T follicular helper cell (primary cell): ENCODE measurements around the gene COLEC11.
"Not testable (repeated sequence)": the region's sequence is repeated elsewhere in the genome, so short reads cannot be mapped to it uniquely, and the experiment has no call there.

Source experiments
- DNase-seq: peaks from one replicate; pipeline ENCODE4 v3.0.0-alpha.2; 2020; ENCODE audit warnings: low read depth

The COLEC11 gene

GRCh38 chr2:3606028-3606369 lies 11.1 kb downstream of the COLEC11 start:
- DNase-seq = no peak

- DNase-seq = no peak
These were observed 11.7 kb downstream of the COLEC11 start for GRCh38 chr2:3606370-3607201.

GRCh38 chr2:3608373-3609278 lies 13.7 kb downstream of the COLEC11 start:
- no peak for DNase-seq

GRCh38 chr2:3609279-3609673 lies 14.4 kb downstream of the COLEC11 start:
- DNase-seq = not testable (repeated sequence)

GRCh38 chr2:3610415-3610814 lies 15.5 kb downstream of the COLEC11 start:
- no peak for DNase-seq

GRCh38 chr2:3610881-3611505 lies 16.1 kb downstream of the COLEC11 start:
- DNase-seq = no peak

- DNase-seq = no peak
These were observed 16.7 kb downstream of the COLEC11 start for GRCh38 chr2:3611589-3611988.

- no peak for DNase-seq
These were observed 18.0 kb downstream of the COLEC11 start for GRCh38 chr2:3612639-3613523.

GRCh38 chr2:3613524-3613905 lies 18.6 kb downstream of the COLEC11 start:
- no peak for DNase-seq

GRCh38 chr2:3614743-3615142 lies 19.8 kb downstream of the COLEC11 start:
- DNase-seq = not testable (repeated sequence)

- not testable (repeated sequence) for DNase-seq
These were observed 20.8 kb downstream of the COLEC11 start for GRCh38 chr2:3615541-3616200.

- DNase-seq = not testable (repeated sequence)
These were observed 21.7 kb downstream of the COLEC11 start for GRCh38 chr2:3616435-3617197.

- DNase-seq = no peak
These were observed 22.4 kb downstream of the COLEC11 start for GRCh38 chr2:3617198-3617890.

GRCh38 chr2:3618367-3618766 lies 23.5 kb downstream of the COLEC11 start:
- DNase-seq = no peak

GRCh38 chr2:3619033-3619432 lies 24.1 kb downstream of the COLEC11 start:
- DNase-seq = no peak

- not testable (repeated sequence) for DNase-seq
These were observed 24.7 kb downstream of the COLEC11 start for GRCh38 chr2:3619661-3620060.

GRCh38 chr2:3620834-3621233 lies 25.9 kb downstream of the COLEC11 start:
- DNase-seq = no peak

- no peak for DNase-seq
These were observed 28.1 kb downstream of the COLEC11 start for GRCh38 chr2:3622967-3623366.

GRCh38 chr2:3624059-3624794 lies 29.3 kb downstream of the COLEC11 start:
- no peak for DNase-seq
